NCI-H1417 (cell line): Measurements from ENCODE around the gene DBNL.

ENCODE experiments used
- DNase-seq, 3 experiments: peaks; one replicate each; lab custom pipeline; 2025; lab: John Stamatoyannopoulos, UW

Gene DBNL

DNA sequence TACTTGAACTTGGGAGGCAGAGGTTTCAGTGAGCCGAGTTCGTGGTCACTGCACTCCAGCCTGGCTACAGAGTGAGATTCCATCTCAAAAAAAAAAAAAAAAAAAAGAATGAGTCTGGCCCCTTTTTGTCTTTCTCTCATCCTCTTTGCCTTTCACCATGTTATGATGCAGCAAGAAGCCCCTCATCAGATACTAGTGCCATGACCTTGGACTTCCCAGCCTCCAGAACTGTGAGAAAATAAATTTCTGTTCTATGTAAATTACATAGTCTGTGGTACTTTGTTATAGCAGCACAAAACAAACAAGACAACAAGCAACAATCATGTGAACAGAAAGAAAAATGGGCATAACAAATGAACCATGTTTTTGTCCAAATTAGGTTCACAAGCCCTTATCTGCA lies 2.3 kb upstream of the DBNL start:
- no peak for DNase-seq

DNA sequence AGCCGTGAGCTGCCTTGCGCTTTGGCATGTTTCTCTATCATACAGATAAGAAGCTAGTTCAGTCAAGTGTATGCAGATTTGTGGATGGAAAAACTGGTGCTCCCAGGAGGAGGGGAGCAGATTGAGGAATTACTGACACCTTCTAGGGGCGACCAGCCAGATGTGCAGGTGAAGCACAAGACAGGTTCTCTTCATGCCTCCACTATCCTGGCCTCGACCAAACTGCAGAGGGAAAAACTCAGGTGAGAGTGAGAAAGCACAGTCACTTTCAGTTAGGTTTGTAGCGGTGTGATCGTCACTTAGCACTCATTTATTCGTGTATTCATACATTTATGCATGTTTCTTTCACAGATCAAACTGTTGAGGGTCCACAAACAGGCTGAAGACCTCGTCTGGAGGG lies 600 bp upstream of the DBNL start:
- DNase-seq: no peak

DNA sequence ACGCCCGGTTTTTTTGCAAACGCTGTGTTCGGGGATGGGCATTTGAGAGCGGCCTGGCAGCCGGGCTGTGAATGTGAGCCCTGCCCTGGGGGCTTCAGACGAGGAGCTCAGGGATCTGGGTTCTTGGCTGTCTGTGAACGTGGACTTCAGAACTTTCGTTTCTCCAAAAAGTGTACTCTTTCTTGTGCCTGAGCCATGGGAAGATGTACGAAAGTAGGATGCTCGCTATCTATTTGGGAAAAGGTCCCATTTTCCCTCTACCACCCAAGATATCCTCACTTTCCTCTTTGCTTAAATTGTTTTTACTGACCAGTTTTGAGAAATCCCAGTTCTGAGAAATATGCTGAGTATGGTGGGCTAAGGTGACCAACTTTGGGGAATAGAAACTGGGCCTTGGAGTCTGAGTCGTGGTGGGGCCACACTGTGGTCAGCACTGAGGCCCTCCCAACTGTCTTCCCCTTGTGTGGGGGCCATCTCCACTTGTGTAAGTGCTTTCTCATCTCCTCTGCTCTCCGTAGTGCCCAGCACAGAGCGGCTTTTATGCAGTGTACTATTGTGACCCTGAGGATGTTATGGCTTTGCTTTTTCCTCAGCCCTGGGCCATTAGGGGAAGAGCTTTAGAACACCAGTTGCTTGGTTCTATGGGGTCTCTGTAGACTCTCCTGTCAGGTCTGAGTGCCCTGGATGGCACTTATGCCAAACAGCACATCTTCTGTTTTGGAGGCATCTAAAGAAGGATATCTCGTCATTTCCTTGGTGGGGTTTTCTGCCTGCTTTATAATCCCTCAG lies 918 bp downstream of the DBNL start:
- DNase-seq: no peak

DNA sequence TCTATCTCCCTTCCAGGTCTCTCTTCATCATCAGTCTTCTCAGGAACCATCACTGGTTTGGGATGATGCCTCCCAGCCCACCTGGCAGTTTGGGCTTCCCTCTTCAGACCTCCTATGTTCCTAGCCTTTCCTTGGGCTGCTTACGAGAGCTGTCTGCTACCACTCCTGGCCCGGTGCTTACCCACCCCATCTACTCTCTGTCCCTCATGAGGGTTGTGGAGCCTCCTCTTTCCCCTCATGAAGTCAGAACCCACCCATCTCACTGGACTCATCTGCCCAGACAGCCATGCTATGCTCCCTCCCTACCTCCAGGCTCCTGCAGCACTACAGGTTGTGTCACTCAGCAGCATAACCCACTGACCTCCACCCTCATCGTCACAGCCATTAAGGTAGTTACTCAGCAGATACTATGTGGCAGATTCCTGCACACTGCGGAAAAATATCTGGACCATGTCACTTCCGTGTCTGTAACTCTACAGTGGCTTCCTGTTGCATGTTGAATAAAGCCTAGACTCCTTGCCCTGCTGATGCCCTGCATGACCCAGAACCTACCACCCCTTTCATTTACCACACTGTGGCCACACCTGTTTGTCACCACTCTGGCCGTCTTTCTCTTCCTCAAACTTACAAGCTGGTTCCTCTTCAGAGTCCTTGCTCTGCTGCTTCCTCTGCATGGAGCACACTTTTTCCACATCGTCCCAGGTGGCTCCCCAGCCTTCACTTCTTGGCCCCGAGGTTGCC lies 2.0 kb downstream of the DBNL start:
- no peak for DNase-seq

DNA sequence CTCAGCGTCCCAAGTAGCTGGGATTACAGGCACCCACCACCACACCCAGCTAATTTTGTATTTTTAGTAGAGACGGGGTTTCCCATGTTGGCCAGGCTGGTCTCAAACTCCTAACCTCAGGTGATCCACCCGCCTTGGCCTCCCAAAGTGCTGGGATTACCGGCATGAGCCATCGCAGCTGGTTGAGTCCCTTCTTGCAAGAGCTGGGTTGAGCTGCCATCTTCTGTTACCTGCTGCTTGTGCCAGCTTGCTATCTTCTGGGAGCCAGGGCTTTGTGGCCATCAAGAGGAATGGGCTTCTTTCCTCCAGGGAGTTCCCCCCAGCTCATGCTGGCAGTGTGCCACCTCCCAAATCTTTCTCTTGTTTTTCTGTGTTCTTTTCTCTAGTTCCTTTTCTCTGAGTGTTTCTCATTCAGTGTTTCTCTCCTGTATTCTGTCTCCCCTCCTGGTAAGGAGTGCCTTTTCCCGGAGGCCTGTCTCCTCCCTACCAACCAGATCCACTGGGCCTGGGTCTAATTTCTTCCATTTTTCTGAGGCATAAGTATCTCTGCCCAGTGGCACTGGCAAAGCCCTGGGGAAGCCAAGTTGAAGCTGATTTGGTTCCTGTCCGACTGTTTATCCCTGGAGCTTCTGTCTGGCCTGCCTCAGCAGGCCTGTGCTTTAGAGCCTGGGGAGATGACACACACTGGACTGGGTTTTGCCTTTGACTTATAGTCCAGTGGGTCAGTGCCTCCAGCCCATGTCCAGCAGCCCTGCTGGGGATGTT lies 3.7 kb downstream of the DBNL start:
- DNase-seq: no peak

DNA sequence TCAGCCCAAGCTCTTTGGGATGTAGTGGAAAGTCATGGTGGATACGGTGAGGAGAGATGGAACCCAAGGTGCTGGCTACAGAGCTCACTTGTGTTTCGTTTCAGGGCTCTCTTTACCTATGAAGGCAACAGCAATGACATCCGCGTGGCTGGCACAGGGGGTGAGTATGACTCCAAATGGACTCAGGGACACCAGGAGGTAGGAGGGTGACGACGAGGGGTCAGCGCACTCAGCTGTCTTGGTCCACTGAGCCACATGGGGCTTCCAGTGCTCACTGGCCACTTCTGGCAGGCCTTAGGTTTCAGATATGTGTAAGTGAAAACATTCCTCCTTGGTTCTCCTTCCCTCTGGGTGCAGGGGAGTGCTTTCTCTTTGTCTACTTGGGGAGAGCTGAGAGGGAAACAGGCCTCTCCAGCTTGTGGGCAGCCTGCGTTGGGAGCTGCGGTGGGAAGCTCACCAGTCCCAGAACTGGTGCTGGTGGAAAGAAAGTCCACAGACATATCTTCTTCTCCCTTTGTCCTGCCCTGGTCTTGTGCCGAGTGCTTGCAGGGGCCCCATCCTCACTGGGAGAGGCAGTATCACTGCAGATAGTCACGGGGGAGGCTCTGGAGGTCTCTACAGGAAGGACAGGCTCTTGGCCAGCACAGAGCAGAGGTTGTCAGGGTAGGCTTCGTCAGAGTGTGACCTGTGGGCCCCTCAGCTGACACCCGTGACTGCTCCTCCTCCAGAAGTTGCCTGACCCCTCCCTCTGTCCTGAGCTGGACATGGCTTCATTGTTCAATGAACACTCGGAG lies 5.8 kb downstream of the DBNL start:
- DNase-seq: no peak

DNA sequence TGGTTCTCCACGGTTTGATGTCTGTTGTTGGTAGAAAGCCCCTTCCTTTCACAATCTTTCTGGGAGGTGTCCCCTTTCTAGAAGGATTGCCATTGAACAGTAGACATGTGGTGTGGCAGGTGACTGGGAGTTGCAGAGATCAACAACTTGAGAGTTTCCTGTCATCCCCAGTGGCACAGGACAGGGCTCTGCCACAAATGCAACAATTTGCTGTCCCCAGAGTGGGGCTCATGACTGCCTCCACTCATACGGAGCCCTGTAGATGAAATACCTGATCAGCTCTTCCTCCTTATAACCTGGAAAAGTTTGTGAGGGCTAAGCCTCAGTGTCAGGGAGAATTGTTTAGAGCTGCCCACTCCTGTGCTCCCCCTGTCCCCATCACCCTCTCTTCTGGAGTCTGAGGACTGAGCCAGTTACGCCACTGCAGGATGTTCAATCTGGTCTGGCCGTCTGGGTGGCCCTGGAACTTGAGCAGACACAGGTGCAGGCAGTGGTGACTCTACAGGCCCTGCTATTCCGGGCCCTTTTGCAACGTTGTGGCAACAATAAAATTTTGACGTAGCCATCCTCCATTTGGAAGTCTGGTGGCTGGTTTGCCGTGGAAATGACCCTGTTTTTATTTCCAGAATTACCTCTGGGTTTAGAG lies 6.5 kb downstream of the DBNL start:
- DNase-seq: no peak

DNA sequence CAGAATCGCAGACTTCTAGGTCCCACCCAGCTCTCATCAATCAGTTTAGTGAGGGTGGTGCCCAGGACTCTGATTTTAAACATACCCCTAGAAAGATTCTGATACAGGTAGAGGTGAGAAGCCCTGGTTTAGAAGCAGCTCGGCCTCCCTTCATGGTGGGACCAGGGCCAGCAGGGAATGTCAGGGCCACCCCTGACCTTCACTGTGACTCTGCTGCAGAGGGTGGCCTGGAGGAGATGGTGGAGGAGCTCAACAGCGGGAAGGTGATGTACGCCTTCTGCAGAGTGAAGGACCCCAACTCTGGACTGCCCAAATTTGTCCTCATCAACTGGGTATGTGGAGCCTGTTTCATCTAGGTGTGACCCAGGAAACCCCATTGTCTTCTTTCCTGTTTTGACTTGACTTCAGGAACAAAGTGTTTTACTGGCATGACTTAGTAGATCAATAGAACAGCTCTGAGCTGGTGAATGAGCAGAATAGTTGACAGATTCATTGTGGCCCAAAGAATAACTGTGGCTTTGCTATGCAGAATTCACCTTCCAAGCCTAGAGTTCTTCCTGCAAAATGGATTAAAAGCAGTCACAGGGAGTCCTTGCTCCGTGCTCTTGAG lies 7.2 kb downstream of the DBNL start:
- no peak for DNase-seq

DNA sequence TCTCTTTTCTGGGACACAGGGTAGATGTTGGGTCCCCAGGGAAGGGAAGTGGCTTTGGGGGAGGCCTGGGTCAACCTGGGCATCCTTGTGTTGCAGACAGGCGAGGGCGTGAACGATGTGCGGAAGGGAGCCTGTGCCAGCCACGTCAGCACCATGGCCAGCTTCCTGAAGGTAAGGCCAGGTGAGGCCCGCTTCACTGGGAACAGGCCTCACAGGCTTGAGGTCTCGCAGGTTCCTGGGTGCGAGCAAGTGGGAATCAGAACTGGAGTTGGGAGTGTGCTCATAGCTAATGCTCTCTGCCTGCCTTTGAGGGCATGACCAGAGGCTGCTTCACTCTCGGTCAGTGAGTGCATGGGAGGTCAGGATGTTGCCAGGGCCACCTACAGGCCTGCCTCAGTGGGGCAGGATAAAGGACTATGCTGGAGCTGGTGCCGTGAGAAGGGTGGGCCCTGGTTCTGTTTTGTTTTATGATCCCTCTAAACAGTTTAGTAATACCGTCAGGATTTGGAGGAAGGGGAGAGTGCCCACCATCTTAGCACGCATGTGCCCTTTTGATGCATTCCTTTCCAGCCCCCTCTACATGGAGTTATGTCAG lies 8.4 kb downstream of the DBNL start:
- DNase-seq: no peak

DNA sequence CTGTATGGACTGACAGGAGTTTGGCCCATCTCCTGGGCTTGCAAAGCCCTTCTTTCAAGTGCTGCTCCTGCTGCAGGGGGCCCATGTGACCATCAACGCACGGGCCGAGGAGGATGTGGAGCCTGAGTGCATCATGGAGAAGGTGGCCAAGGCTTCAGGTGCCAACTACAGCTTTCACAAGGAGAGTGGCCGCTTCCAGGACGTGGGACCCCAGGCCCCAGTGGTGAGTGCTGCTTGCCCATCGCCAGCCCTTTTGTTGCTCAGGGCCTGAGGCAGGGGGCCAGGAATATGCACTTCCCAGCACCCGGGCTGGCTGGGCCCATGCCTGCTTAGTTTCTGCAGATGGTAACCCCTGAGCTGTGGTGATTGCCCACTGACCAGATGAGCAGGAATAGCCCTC lies 12.2 kb downstream of the DBNL start:
- DNase-seq: no peak

DNA sequence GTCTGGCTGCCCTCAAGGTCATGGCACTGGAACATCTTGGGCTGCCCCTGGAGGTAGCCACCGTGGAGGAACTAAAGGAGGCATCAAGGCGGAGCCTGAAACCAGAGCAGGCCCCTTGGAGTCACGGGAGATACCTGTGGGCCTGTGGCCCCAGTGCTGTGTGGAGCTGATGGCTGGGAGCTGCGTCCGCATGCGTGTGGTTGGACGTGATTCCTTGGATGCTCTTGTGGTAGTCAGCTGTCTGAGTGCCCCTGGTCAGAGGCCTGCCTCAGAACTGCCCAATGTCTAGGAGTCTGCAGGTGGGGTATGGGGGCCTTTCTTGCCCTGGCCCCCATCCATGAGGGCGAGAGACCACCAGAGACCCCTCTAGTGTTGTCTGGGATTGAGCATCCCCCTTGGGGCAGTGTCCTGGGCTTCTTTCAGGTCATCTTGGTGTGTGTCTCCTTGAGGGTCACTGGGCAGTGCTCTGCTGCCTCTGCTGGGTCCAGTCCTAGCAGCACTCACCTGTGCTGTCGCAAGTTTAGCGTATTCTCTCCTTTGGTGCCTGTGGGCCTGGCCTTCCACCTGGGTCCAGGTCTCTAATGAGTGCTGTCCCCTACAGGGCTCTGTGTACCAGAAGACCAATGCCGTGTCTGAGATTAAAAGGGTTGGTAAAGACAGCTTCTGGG lies 12.8 kb downstream of the DBNL start:
- DNase-seq: no peak

DNA sequence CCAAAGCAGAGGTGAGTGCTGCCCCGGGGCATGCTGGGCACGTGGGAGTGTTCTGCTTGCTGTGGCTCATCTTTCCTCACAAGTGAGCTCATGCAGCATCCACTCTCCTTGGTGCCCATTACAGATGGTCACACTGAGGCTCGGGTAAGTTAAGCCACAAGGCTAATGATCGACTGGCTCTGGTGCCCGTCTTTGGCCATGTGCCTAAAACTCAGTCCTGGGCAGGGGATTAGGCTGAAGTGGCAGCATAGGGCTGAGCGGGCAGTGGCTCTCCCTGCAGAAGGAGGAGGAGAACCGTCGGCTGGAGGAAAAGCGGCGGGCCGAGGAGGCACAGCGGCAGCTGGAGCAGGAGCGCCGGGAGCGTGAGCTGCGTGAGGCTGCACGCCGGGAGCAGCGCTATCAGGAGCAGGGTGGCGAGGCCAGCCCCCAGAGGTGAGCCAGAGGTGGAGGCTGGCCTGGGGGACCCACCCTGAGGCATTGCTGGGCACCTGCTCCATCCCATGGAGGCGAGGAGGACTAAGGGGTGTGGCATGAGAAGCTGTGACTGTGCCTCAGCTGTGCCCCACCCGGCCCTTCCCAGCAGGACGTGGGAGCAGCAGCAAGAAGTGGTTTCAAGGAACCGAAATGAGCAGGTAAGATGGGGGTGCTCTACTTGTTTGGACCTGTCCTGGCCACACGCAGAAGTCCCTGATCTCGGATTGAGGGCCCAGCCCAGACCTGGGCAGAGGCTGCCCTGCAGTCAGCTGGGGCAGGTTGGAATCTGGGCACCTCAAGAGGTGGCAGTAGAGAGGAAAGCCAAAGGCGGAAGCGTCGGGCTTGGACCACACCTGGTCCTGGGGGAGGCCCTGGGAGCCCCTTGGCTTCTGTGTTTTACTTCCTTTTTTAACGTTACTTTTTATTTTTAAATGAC lies 13.6 kb downstream of the DBNL start:
- no peak for DNase-seq

DNA sequence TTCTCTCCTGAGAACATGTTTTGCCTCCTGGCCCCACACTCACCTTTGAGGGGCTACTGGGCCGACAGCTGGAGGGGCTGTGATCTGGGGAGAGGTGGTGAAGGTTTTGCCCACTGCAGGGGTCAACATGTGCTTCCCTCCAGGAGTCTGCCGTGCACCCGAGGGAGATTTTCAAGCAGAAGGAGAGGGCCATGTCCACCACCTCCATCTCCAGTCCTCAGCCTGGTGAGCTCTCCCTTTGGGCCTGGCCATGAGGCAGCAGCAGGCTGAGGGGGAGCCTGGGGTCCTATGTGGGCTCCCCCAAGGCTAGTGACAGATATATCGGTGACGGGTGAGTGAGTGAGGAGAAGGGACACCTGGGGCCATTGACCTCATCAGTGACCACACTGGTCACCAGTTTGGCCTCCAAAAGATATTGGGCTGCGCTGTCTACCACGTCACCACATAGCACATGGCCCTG lies 14.3 kb downstream of the DBNL start:
- no peak for DNase-seq

DNA sequence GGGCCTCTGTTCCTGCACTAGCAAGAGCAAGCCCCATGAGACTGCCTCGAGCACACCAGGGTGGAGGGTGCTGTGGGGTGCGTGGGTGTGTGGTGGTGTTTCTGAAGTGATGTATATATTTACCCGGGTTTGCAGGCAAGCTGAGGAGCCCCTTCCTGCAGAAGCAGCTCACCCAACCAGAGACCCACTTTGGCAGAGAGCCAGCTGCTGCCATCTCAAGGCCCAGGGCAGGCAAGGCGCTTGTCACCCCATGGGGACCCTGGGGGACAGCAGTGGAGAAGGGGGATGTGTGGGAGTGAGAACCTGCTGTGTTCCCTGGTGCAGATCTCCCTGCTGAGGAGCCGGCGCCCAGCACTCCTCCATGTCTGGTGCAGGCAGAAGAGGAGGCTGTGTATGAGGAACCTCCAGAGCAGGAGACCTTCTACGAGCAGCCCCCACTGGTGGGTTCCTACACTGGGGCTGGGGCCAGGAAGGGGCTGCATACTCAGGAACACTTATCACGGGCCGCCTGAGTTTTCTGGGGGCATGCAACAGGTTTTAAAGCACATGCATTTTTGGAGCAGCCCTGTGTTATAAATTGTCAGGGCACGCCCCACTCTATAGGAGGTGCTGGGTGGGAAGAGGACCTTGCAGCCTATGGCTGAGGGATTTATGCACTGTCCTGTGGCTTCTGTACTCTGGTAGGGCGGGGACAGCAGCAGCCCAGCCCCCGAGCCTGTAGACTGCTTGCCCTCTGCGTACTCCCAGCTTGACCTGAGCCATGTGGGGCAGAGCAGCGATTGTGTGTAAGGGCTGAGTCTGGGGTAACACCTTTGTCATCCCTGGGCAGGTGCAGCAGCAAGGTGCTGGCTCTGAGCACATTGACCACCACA lies 15.0 kb downstream of the DBNL start:
- DNase-seq: no peak

DNA sequence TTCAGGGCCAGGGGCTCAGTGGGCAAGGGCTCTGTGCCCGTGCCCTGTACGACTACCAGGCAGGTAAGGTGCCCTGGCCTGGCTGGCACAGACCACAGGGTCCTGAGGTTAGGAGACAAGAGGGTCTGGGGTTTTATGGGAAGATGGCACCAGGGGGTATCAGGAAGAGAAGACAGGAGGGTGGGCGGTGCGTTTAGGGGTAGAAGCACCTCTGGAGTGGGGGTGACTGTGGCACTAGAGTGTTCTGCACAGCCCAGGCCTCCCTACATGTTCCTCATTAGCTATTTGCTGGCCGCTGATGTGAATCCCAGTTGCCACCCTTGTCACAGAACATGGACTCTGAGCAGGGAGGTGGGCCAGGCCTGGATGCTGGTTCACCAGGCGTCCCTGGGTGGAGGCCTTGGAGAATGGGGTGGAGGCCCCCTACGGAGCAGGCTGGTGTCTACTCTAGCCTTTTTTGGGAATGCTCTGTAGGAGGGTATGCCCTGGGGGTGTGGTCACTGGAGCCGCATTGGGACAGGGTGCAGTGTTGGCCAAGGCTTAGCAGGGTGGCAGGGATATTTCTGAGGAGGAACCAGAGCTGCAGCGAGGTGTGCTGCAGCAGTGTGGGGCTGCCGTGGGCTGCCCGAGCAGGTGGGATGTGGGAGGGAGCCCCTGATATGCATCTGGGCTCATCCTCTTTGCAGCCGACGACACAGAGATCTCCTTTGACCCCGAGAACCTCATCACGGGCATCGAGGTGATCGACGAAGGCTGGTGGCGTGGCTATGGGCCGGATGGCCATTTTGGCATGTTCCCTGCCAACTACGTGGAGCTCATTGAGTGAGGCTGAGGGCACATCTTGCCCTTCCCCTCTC lies 15.8 kb downstream of the DBNL start:
- no peak for DNase-seq

DNA sequence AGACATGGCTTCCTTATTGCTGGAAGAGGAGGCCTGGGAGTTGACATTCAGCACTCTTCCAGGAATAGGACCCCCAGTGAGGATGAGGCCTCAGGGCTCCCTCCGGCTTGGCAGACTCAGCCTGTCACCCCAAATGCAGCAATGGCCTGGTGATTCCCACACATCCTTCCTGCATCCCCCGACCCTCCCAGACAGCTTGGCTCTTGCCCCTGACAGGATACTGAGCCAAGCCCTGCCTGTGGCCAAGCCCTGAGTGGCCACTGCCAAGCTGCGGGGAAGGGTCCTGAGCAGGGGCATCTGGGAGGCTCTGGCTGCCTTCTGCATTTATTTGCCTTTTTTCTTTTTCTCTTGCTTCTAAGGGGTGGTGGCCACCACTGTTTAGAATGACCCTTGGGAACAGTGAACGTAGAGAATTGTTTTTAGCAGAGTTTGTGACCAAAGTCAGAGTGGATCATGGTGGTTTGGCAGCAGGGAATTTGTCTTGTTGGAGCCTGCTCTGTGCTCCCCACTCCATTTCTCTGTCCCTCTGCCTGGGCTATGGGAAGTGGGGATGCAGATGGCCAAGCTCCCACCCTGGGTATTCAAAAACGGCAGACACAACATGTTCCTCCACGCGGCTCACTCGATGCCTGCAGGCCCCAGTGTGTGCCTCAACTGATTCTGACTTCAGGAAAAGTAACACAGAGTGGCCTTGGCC lies 16.6 kb downstream of the DBNL start:
- DNase-seq: no peak
